Neural cell (in vitro differentiated cells): ENCODE measurements around the gene AFG3L2. TPM values are rescaled to one million over a fixed set of nuclear protein-coding genes. Genes with fewer than 3 reads are reported as not detected.

Experiments used
- H2AFZ ChIP-seq: fragments of 200-600, 300-800 bp; sonication (generic), shearing (Covaris generic); 2 replicates; pipeline ENCODE4 v1.6.0; 2014; ENCODE audit warnings: low read depth, mild to moderate bottlenecking, antibody characterized with exemption, low read length, moderate library complexity
- H3F3A ChIP-seq: fragments of 200-600 bp; shearing (Covaris generic); 2 replicates; pipeline ENCODE4 v1.6.1; 2016; ENCODE audit warnings: mild to moderate bottlenecking, moderate library complexity, mixed read lengths, antibody characterized with exemption, low read length; ENCODE audit not compliant: insufficient read depth, poor library complexity, severe bottlenecking
- H3K27ac ChIP-seq: fragments of 200-600, 300-800 bp; sonication (generic), shearing (Covaris generic); 2 replicates; pipeline ENCODE4 v1.5.1; 2014; ENCODE audit warnings: mild to moderate bottlenecking, low read length, moderate library complexity
- H3K27me3 ChIP-seq: fragments of 300-800, 200-600 bp; sonication (generic), shearing (Covaris generic); 2 replicates; pipeline ENCODE4 v1.6.0; 2014; ENCODE audit warnings: mild to moderate bottlenecking, low read depth, low read length, moderate library complexity; ENCODE audit not compliant: insufficient read depth
- H3K36me3 ChIP-seq: fragments of 300-800, 200-600 bp; sonication (generic), shearing (Covaris generic); 2 replicates; pipeline ENCODE4 v1.5.1; 2014; ENCODE audit warnings: mild to moderate bottlenecking, antibody characterized with exemption, low read length, moderate library complexity; ENCODE audit not compliant: insufficient read depth
- H3K4me2 ChIP-seq: fragments of 300-800, 200-600 bp; sonication (generic), shearing (Covaris generic); 2 replicates; pipeline ENCODE4 v1.6.0; 2014; ENCODE audit warnings: mild to moderate bottlenecking, low read length
- H3K4me3 ChIP-seq: fragments of 300-800, 200-600 bp; sonication (generic), shearing (Covaris generic); 2 replicates; pipeline ENCODE4 v1.5.1; 2014; ENCODE audit warnings: mild to moderate bottlenecking, low read length, moderate library complexity
- H3K79me2 ChIP-seq: fragments of 200-600 bp; shearing (Covaris generic); replicated peaks from 2 replicates; pipeline ENCODE4 v1.6.0; 2014; ENCODE audit warnings: mild to moderate bottlenecking, low read length, moderate library complexity; ENCODE audit not compliant: insufficient read depth
- H3K9ac ChIP-seq: fragments of 300-800, 200-600 bp; sonication (generic), shearing (Covaris generic); 2 replicates; pipeline ENCODE4 v1.6.1; 2016; ENCODE audit warnings: mild to moderate bottlenecking, low read length, mixed read lengths
- H3K9me2 ChIP-seq: fragments of 200-600 bp; shearing (Covaris generic); 2 replicates; pipeline ENCODE4 v1.6.1; 2016; ENCODE audit warnings: mild to moderate bottlenecking, low read length, mixed read lengths; ENCODE audit not compliant: insufficient read depth
- H3K9me3 ChIP-seq: fragments of 200-600, 300-800 bp; sonication (generic), shearing (Covaris generic); 2 replicates; pipeline ENCODE4 v1.6.1; 2016; ENCODE audit warnings: mild to moderate bottlenecking, mixed run types, low read length, moderate library complexity, mixed read lengths
- H4K20me1 ChIP-seq: fragments of 200-600 bp; shearing (Covaris generic); 2 replicates; pipeline ENCODE4 v1.6.1; 2016; ENCODE audit warnings: mild to moderate bottlenecking, mixed run types; ENCODE audit not compliant: insufficient read depth
- CTCF ChIP-seq: fragments of 450-650 bp; IDR thresholded peaks from 2 replicates; pipeline ENCODE4 v1.5.1; 2014; ENCODE audit warnings: antibody characterized with exemption, mild to moderate bottlenecking, moderate library complexity; ENCODE audit not compliant: poor library complexity, severe bottlenecking
- EP300 ChIP-seq: fragments of 450-650 bp; conservative IDR thresholded peaks from 2 replicates; pipeline ENCODE4 v1.6.1; 2014; ENCODE audit warnings: antibody characterized with exemption, mild to moderate bottlenecking, moderate library complexity; ENCODE audit not compliant: poor library complexity, severe bottlenecking
- EZH2 ChIP-seq: fragments of 200-600, 300-800 bp; shearing (Covaris generic), sonication (generic); IDR thresholded peaks from 2 replicates; pipeline ENCODE4 v1.6.1; 2014; ENCODE audit warnings: antibody characterized with exemption, low read length, borderline replicate concordance, mild to moderate bottlenecking; ENCODE audit not compliant: insufficient read depth, poor library complexity, severe bottlenecking
- MXI1 ChIP-seq: fragments of 450-650 bp; conservative IDR thresholded peaks from 2 replicates; pipeline ENCODE4 v1.6.1; 2014; ENCODE audit warnings: antibody characterized with exemption, mild to moderate bottlenecking; ENCODE audit not compliant: poor library complexity, severe bottlenecking
- POLR2AphosphoS5 ChIP-seq: IDR thresholded peaks from 2 replicates; pipeline ENCODE4 v1.6.1; 2012
- RAD21 ChIP-seq: fragments of 450-650 bp; conservative IDR thresholded peaks from 2 replicates; pipeline ENCODE4 v1.6.1; 2014; ENCODE audit warnings: antibody characterized with exemption, mild to moderate bottlenecking, moderate library complexity
- REST ChIP-seq: IDR thresholded peaks from 2 replicates; pipeline ENCODE4 v1.6.1; 2012; ENCODE audit warnings: borderline replicate concordance
- SMC3 ChIP-seq: fragments of 450-650 bp; conservative IDR thresholded peaks from 2 replicates; pipeline ENCODE4 v1.6.1; 2014; ENCODE audit warnings: antibody characterized with exemption, mild to moderate bottlenecking, moderate library complexity; ENCODE audit not compliant: poor library complexity
- TAF1 ChIP-seq: IDR thresholded peaks from 2 replicates; pipeline ENCODE4 v1.6.1; 2012; ENCODE audit warnings: low read depth
- polyA plus RNA-seq: library from polyadenylated mRNA; depleted of rRNA; stranded (reverse); fragments of >200 nt; gene quantifications from 2 replicates; pipeline ENCODE4 v1.2.3, GENCODE V29; 2014

AFG3L2 gene
- polyA plus RNA-seq, 1 donor from 2014 or later, result 49.4 TPM

GRCh38 chr18:12312976-12313375, 64.1 kb downstream of the AFG3L2 start:
- Histone ChIP-seq H3K36me3 (no peaks in the 10 kb centered on the region), H3K4me3 (no peak overlapping the region), H3K27me3 (peaks cover 16% of the 10 kb centered on the region), H3K9me2 (no peaks in the 10 kb centered on the region), H2AFZ (no peak overlapping the region), H3K9ac (no peak overlapping the region), H3K79me2 (no peaks in the 10 kb centered on the region), H4K20me1 (no peaks in the 10 kb centered on the region), H3K27ac (no peak overlapping the region), H3K4me2 (no peak overlapping the region), H3K9me3 (no peaks in the 10 kb centered on the region), H3F3A (no peaks in the 10 kb centered on the region)
- TF ChIP-seq EZH2, result no peak
- TF ChIP-seq POLR2AphosphoS5, result no peak
- TF ChIP-seq MXI1, result no peak
- no peak for TF ChIP-seq CTCF
- no peak for TF ChIP-seq SMC3
- no peak for TF ChIP-seq TAF1
- TF ChIP-seq RAD21, result no peak
- TF ChIP-seq EP300, result no peak
- TF ChIP-seq REST, result no peak

- Histone ChIP-seq H3K9ac (no peak overlapping the region), H3K27me3 (peaks cover 37% of the 10 kb centered on the region), H2AFZ (no peak overlapping the region), H3K27ac (no peak overlapping the region), H3F3A (no peaks in the 10 kb centered on the region), H3K9me3 (no peaks in the 10 kb centered on the region), H3K79me2 (no peaks in the 10 kb centered on the region), H3K4me3 (no peak overlapping the region), H3K9me2 (no peaks in the 10 kb centered on the region), H3K4me2 (no peak overlapping the region), H4K20me1 (no peaks in the 10 kb centered on the region), H3K36me3 (no peaks in the 10 kb centered on the region)
- TF ChIP-seq RAD21 (no peak), REST (no peak), EZH2 (no peak), POLR2AphosphoS5 (no peak), CTCF (no peak), EP300 (no peak), TAF1 (no peak)
Observed at GRCh38 chr18:12310762-12311161, 66.3 kb downstream of the AFG3L2 start.
